Measurements from ENCODE around the gene SNED1. TPM values are rescaled to one million over a fixed set of nuclear protein-coding genes. Genes with fewer than 3 reads are reported as not detected.

Gene SNED1
- total and polyA plus RNA-seq, 3 experiments from 2014 or later = 0.90 to 3.5 (median 1.8) TPM

- Histone ChIP-seq H3K4me1 (ENCODE audit: insufficient read depth, low read length) (no peaks in the 10 kb centered on the region), H3K4me3 (ENCODE audit: low read length) (no peak overlapping the region), H3K27ac (ENCODE audit: low read depth, low read length) (no peak overlapping the region), H3K9me3 (ENCODE audit: low read length) (no peaks in the 10 kb centered on the region), H3K27me3 (ENCODE audit: insufficient read depth, low read length, poor library complexity, severe bottlenecking) (no peaks in the 10 kb centered on the region), H3K36me3 (ENCODE audit: insufficient read depth, low read length) (no peaks in the 10 kb centered on the region)
- H3K27me3 Mint-ChIP-seq = peaks cover 3 to 8% of the 10 kb centered on the region in 2 donors
- no peak overlapping the region for H3K27ac Mint-ChIP-seq
- DNase-seq = no peak
- peaks cover 17 to 34% (median 29%) of the 10 kb centered on the region in 5 donors for H3K9me3 Mint-ChIP-seq
- H3K4me1 Mint-ChIP-seq = no peaks in the 10 kb centered on the region
- no peak overlapping the region for H3K4me3 Mint-ChIP-seq
- CTCF ChIA-PET = no interaction called here
- peaks cover 4 to 25% (median 4%) of the 10 kb centered on the region in 3 donors for H3K36me3 Mint-ChIP-seq
- POLR2A ChIA-PET = no interaction called here
Observed at GRCh38 chr2:241029599-241030332, 31.3 kb downstream of the SNED1 start.

DNA sequence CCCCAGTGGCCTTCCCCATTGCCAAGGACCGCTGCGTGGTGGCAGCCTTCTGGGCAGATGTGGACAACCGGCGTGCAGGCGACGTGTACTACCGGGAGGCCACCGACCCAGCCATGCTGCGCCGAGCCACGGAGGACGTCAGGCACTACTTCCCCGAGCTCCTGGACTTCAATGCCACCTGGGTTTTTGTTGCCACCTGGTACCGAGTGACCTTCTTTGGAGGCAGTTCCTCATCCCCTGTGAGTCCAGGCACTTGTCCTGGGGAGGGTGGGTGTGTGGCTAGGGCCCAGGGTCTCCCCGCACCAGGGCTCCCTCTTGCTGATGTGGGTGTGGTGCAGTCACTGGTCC lies 31.9 kb downstream of the SNED1 start:
- H3K36me3 Mint-ChIP-seq = peaks cover 4 to 20% (median 4%) of the 10 kb centered on the region in 3 donors
- ChIA-PET POLR2A (no interaction called here), CTCF (no interaction called here)
- no peak for DNase-seq
- peaks cover 0 to 4% (median 0%) of the 10 kb centered on the region in 3 donors for H3K4me1 Mint-ChIP-seq
- H3K27me3 ChIP-seq (ENCODE audit: insufficient read depth, low read length, poor library complexity, severe bottlenecking) = no peaks in the 10 kb centered on the region
- H3K27ac Mint-ChIP-seq = no peak overlapping the region
- no peaks in the 10 kb centered on the region for H3K9me3 ChIP-seq (ENCODE audit: low read length)
- no peaks in the 10 kb centered on the region for H3K36me3 ChIP-seq (ENCODE audit: insufficient read depth, low read length)
- H3K27ac ChIP-seq (ENCODE audit: low read depth, low read length) = no peak overlapping the region
- H3K9me3 Mint-ChIP-seq = peaks cover 13 to 29% (median 25%) of the 10 kb centered on the region in 5 donors
- H3K27me3 Mint-ChIP-seq = peaks cover 3 to 8% of the 10 kb centered on the region in 2 donors
- no peak overlapping the region for H3K4me3 Mint-ChIP-seq
- no peak overlapping the region for H3K4me3 ChIP-seq (ENCODE audit: low read length)
- H3K4me1 ChIP-seq (ENCODE audit: insufficient read depth, low read length) = no peaks in the 10 kb centered on the region

DNA sequence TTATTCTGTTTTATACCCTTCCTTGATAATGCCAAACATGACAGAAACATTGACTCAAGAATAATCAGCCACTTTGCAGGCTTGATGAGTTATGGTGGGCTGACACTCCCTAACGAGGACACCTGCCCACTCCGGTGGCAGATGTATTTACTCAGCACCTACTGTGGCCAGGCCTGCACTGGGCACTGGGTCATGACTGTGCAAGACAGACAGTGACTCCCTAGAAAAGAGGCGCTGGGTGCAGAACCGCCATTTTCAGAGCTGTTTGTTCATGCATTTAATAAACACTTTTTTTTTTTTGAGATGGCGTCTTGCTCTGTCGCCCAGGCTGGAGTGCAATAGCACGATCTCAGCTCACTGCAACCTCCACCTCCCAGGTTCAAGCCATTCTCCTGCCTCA lies 32.5 kb downstream of the SNED1 start:
- H3K36me3 Mint-ChIP-seq = peaks cover 1 to 15% (median 2%) of the 10 kb centered on the region in 3 donors
- H3K36me3 ChIP-seq (ENCODE audit: insufficient read depth, low read length) = no peaks in the 10 kb centered on the region
- H3K27me3 ChIP-seq (ENCODE audit: insufficient read depth, low read length, poor library complexity, severe bottlenecking) = no peaks in the 10 kb centered on the region
- H3K9me3 ChIP-seq (ENCODE audit: low read length) = no peaks in the 10 kb centered on the region
- peaks cover 8 to 25% (median 21%) of the 10 kb centered on the region in 5 donors for H3K9me3 Mint-ChIP-seq
- no peak overlapping the region for H3K27ac Mint-ChIP-seq
- no peaks in the 10 kb centered on the region for H3K4me1 ChIP-seq (ENCODE audit: insufficient read depth, low read length)
- no peak for DNase-seq
- ChIA-PET CTCF (no interaction called here), POLR2A (no interaction called here)
- peaks cover 0 to 5% (median 0%) of the 10 kb centered on the region in 3 donors for H3K4me1 Mint-ChIP-seq
- H3K4me3 Mint-ChIP-seq = no peak overlapping the region
- H3K27me3 Mint-ChIP-seq = peaks cover 1 to 8% of the 10 kb centered on the region in 2 donors
- H3K27ac ChIP-seq (ENCODE audit: low read depth, low read length) = no peak overlapping the region
- H3K4me3 ChIP-seq (ENCODE audit: low read length) = no peak overlapping the region

- Histone ChIP-seq H3K4me3 (ENCODE audit: low read length) (no peak overlapping the region), H3K4me1 (ENCODE audit: insufficient read depth, low read length) (no peaks in the 10 kb centered on the region), H3K36me3 (ENCODE audit: insufficient read depth, low read length) (no peaks in the 10 kb centered on the region), H3K27ac (ENCODE audit: low read depth, low read length) (no peak overlapping the region), H3K9me3 (ENCODE audit: low read length) (no peaks in the 10 kb centered on the region), H3K27me3 (ENCODE audit: insufficient read depth, low read length, poor library complexity, severe bottlenecking) (no peaks in the 10 kb centered on the region)
- DNase-seq = no peak
- ChIA-PET POLR2A (no interaction called here), CTCF (no interaction called here)
- Mint-ChIP-seq H3K36me3 (peaks cover 0 to 11% (median 1%) of the 10 kb centered on the region in 3 donors), H3K27me3 (peaks cover 1 to 4% of the 10 kb centered on the region in 2 donors), H3K27ac (peak overlapping the region in 1 of 8 donors; percentile 76), H3K9me3 (peaks cover 4 to 19% (median 16%) of the 10 kb centered on the region in 5 donors), H3K4me3 (no peak overlapping the region), H3K4me1 (peaks cover 0 to 8% (median 2%) of the 10 kb centered on the region in 3 donors)
Observed at GRCh38 chr2:241031436-241032165, 33.2 kb downstream of the SNED1 start.

- H3K4me1 ChIP-seq (ENCODE audit: insufficient read depth, low read length) = peaks cover 14% of the 10 kb centered on the region
- H3K27me3 ChIP-seq (ENCODE audit: insufficient read depth, low read length, poor library complexity, severe bottlenecking) = no peaks in the 10 kb centered on the region
- H3K4me3 ChIP-seq (ENCODE audit: low read length) = no peak overlapping the region
- peaks cover 0 to 5% (median under 1%) of the 10 kb centered on the region in 3 donors for H3K36me3 Mint-ChIP-seq
- no peaks in the 10 kb centered on the region for H3K36me3 ChIP-seq (ENCODE audit: insufficient read depth, low read length)
- H3K27ac ChIP-seq (ENCODE audit: low read depth, low read length) = no peak overlapping the region
- peaks cover 8 to 26% (median 11%) of the 10 kb centered on the region in 3 donors for H3K4me1 Mint-ChIP-seq
- POLR2A ChIA-PET = no interaction called here
- peaks cover 1 to 9% of the 10 kb centered on the region in 2 donors for H3K27me3 Mint-ChIP-seq
- CTCF ChIA-PET = no interaction called here
- H3K27ac Mint-ChIP-seq = peak overlapping the region in 6 of 8 donors; percentile 17 to 68 (median 40)
- DNase-seq = no peak
- H3K9me3 Mint-ChIP-seq = peaks cover 0 to 3% (median under 1%) of the 10 kb centered on the region in 5 donors
- H3K9me3 ChIP-seq (ENCODE audit: low read length) = no peaks in the 10 kb centered on the region
- peak overlapping the region in 3 of 7 donors; percentile 19 to 76 (median 66) for H3K4me3 Mint-ChIP-seq
Observed at GRCh38 chr2:241033336-241033987, 35.0 kb downstream of the SNED1 start.

- Histone ChIP-seq H3K36me3 (ENCODE audit: insufficient read depth, low read length) (no peaks in the 10 kb centered on the region), H3K4me1 (ENCODE audit: insufficient read depth, low read length) (peaks cover 14% of the 10 kb centered on the region), H3K9me3 (ENCODE audit: low read length) (no peaks in the 10 kb centered on the region), H3K27ac (ENCODE audit: low read depth, low read length) (no peak overlapping the region), H3K4me3 (ENCODE audit: low read length) (no peak overlapping the region), H3K27me3 (ENCODE audit: insufficient read depth, low read length, poor library complexity, severe bottlenecking) (no peaks in the 10 kb centered on the region)
- peaks cover 8 to 26% (median 11%) of the 10 kb centered on the region in 3 donors for H3K4me1 Mint-ChIP-seq
- H3K27me3 Mint-ChIP-seq = peaks cover 1 to 9% of the 10 kb centered on the region in 2 donors
- CTCF ChIA-PET = no interaction called here
- peak overlapping the region in 2 of 7 donors; percentile 19 to 66 for H3K4me3 Mint-ChIP-seq
- H3K27ac Mint-ChIP-seq = peak overlapping the region in 3 of 8 donors; percentile 17 to 68 (median 66)
- POLR2A ChIA-PET = no interaction called here
- peaks cover 0 to 5% (median 0%) of the 10 kb centered on the region in 3 donors for H3K36me3 Mint-ChIP-seq
- no peaks in the 10 kb centered on the region for H3K9me3 Mint-ChIP-seq
- DNase-seq = no peak
Observed at GRCh38 chr2:241033994-241034393, 35.6 kb downstream of the SNED1 start.

- no peaks in the 10 kb centered on the region for H3K9me3 ChIP-seq (ENCODE audit: low read length)
- no peaks in the 10 kb centered on the region for H3K36me3 ChIP-seq (ENCODE audit: insufficient read depth, low read length)
- Mint-ChIP-seq H3K9me3 (no peaks in the 10 kb centered on the region), H3K27me3 (peaks cover 1 to 9% of the 10 kb centered on the region in 2 donors), H3K4me1 (peaks cover 8 to 30% (median 11%) of the 10 kb centered on the region in 3 donors), H3K4me3 (peak overlapping the region in 4 of 7 donors; percentile 28 to 82 (median 58)), H3K27ac (peak overlapping the region in 4 of 8 donors; percentile 14 to 68 (median 32)), H3K36me3 (peaks cover 0 to 5% (median 0%) of the 10 kb centered on the region in 3 donors)
- H3K4me1 ChIP-seq (ENCODE audit: insufficient read depth, low read length) = peaks cover 14% of the 10 kb centered on the region
- H3K4me3 ChIP-seq (ENCODE audit: low read length) = no peak overlapping the region
- POLR2A ChIA-PET = no interaction called here
- DNase-seq = no peak
- no peak overlapping the region for H3K27ac ChIP-seq (ENCODE audit: low read depth, low read length)
- H3K27me3 ChIP-seq (ENCODE audit: insufficient read depth, low read length, poor library complexity, severe bottlenecking) = no peaks in the 10 kb centered on the region
- CTCF ChIA-PET = no interaction called here
Observed at GRCh38 chr2:241034490-241035141, 36.2 kb downstream of the SNED1 start.
